ENCODE data around the gene SLC16A2.
"Not testable (repeated sequence)": the region's sequence is repeated elsewhere in the genome, so short reads cannot be mapped to it uniquely, and the experiment has no call there.

DNA sequence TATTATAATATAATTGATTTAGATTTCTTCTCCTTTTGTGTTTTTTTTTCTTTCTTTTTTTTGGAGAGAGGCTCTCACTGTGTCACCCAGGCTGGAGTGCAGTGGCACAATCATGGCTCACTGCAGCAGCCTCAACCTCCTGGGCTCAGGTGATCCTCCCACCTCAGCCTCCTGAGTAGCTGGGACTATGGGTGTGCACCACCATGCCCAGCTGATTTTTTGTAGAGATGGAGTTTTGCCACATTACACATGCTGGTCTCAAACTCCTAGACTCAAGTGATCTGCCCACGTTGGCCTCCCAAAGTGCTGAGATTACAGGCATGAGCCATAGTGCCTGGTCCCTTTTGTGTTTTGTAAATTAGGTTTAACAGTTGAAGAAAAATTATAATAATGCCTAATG is 94.7 kb downstream of the SLC16A2 start:
- not testable (repeated sequence) for TF ChIP-seq ZNF274 (IDR thresholded peaks at IDR 0.05; ENCODE audit: low read depth, low read length); SUZ12 (IDR thresholded peaks at IDR 0.05; ENCODE audit: extremely low read depth, insufficient read depth, insufficient read length); YY1 (IDR thresholded peaks at IDR 0.05; ENCODE audit: insufficient read depth, insufficient read length)
